GM19463 (cell line): ENCODE results near the gene ADGB.

ENCODE experiments used
- ATAC-seq: cut with Tn5 transposase; IDR thresholded peaks from one replicate; pipeline ENCODE4 v1.9.1; 2021; ENCODE audit warnings: mild to moderate bottlenecking, moderate library complexity; ENCODE audit not compliant: unreplicated experiment

The ADGB gene

DNA sequence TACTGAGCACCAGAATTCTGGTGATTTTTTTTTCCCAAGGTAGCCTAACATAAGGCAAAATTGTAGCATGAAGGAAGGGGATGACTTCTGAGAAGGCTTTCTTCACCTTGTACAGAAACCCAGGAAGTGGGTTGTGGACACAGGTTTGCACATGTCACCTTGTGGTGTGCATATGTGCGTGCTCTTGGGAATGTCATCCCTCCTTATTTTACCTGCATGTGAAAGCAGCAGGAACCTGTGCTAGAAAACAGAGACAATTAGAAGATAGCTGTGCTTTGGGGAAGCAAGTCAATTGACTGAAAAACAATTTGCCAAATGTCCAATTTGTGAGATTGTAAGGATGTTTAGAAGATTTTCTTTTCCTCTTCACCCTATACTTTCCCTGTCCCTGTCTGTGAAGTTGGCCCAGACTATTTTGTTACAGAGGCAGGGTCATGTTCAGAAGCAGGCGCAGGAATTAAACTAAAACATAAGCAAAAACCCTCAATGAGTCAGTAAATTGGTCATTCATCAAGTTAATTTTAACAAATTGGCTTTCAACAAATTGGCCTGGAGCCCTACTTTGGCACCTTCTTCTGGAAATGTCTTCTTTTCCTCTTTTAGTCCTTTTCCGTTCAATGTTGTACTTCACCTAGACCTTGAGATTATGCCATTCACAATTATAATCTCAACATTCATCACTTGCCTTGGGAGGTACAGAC is 261.2 kb downstream of the ADGB start:
- no peak for ATAC-seq

DNA sequence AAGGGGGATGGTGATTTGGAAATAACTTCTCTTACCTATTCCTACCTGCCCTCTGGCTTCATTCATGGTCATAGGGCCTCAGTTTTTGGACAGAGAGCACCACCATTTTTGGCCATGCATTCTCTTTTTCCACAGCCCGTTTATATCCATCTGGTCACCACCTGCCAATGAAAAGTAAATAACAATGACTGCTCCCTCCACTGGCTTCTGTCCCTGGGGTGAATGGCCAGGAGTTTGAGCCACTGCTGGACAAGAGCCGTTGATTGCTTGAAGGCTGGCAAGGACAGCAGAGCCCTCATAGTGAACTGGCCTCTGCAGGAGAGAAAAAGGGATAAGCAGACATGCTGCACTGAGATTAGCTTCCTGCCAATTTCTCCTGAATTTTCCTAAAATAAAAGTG is 261.8 kb downstream of the ADGB start:
- ATAC-seq: no peak

GRCh38 chr6:146861029-146861563 is 262.3 kb downstream of the ADGB start:
- ATAC-seq: no peak

DNA sequence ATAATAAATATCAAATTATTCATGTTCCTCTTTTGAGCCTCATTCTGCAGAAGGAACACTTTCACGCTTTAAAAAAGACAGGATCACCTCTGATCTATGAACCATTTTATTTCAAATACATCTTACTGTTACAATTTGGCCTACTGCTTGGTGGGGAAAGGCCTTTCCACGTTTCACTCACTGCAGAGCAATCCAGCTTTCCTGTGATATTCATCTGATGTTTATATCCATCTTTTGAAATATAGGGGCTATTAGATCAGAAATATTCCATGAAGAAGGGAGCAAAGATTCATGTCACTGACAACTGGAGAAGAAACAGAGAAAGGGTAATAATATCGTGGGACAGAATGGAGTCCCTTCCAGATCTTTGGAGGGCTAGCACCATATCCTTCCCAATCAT is 262.9 kb downstream of the ADGB start:
- no peak for ATAC-seq

DNA sequence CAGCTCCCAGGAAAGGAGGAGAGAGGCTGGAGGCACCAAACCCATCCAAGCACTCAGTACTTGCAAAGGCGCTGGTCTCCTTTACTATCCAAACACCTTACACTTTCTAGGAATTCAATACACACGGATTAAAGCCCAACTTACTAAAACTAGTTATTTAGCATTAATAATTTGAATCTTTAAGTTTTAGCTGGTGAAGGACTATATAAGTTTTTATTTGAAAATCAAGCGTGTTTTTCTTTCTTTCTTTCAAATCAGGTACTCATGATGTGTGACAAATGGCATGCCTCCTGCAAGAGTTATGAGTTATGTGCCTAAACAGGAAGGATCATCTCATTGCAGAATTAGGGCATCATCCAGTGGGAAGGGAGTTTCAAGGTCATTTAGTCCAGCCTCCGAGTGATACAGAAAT is 263.7 kb downstream of the ADGB start:
- no peak for ATAC-seq

DNA sequence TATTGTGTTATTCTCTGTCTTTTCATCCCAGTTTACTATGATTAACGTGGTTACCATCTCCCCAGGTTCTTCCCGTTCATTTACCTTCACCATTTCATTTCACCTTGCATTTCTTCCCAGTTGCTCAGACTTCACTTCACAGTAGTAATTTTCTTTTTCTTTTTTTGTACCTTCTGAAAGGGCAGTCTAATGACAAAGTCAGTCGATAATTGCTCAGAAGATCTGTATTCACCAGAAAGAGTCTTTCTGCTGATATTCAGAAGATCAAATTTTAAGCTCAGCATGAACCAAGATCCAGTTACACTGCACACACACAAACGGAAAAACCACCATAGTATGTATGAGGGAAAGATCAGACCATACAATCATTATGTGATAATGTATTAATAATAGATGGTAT is 265.5 kb downstream of the ADGB start:
- ATAC-seq: no peak

DNA sequence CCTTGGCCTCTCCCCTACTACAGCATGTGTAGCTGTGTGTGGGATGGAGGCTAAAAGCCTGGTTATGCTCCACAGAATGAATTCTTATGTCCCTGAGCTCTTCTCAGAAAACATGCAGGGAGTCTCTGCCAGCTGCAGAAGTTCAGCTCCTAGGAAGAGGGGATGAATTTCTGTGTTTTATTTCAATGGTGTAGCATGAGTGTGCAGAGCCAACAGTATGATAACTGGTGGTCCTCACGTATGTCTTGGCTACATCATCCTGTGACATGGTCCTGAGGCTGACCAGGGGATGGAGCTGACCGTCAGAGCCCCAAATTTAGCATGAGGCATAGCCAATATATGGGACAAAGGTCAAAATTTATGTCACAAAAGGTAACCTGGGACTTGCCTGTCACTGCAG is 266.1 kb downstream of the ADGB start:
- no peak for ATAC-seq
